GM21529 (cell line): Measurements from ENCODE around the gene PHF21B.

Experiments used
- ATAC-seq: cut with Tn5 transposase; IDR thresholded peaks from one replicate; pipeline ENCODE4 v1.9.1; 2021; ENCODE audit not compliant: unreplicated experiment

Gene PHF21B

GRCh38 chr22:44895296-44896055 is 114.3 kb downstream of the PHF21B start:
- ATAC-seq: no peak

- ATAC-seq: no peak
Measured at GRCh38 chr22:44894782-44895181, 115.0 kb downstream of the PHF21B start.

- ATAC-seq: no peak
Measured at GRCh38 chr22:44894321-44894720, 115.5 kb downstream of the PHF21B start.

GRCh38 chr22:44893731-44894080 is 116.1 kb downstream of the PHF21B start:
- ATAC-seq: no peak

GRCh38 chr22:44892803-44893730 is 116.7 kb downstream of the PHF21B start:
- no peak for ATAC-seq

GRCh38 chr22:44892243-44892642 is 117.6 kb downstream of the PHF21B start:
- no peak for ATAC-seq

- ATAC-seq: no peak
Measured at GRCh38 chr22:44891791-44892190, 118.0 kb downstream of the PHF21B start.

GRCh38 chr22:44891293-44891747 is 118.5 kb downstream of the PHF21B start:
- ATAC-seq: no peak

- ATAC-seq: no peak
Measured at GRCh38 chr22:44890416-44891292, 119.2 kb downstream of the PHF21B start.

- no peak for ATAC-seq
Measured at GRCh38 chr22:44889255-44889878, 120.4 kb downstream of the PHF21B start.

- ATAC-seq: no peak
Measured at GRCh38 chr22:44888491-44889254, 121.1 kb downstream of the PHF21B start.

GRCh38 chr22:44887941-44888366 is 121.9 kb downstream of the PHF21B start:
- ATAC-seq: no peak

GRCh38 chr22:44885806-44886360 is 123.9 kb downstream of the PHF21B start:
- no peak for ATAC-seq

- no peak for ATAC-seq
Measured at GRCh38 chr22:44884968-44885805, 124.6 kb downstream of the PHF21B start.

GRCh38 chr22:44884562-44884961 is 125.2 kb downstream of the PHF21B start:
- ATAC-seq: no peak

GRCh38 chr22:44883011-44883421 is 126.8 kb downstream of the PHF21B start:
- ATAC-seq: no peak

GRCh38 chr22:44882226-44882905 is 127.4 kb downstream of the PHF21B start:
- no peak for ATAC-seq

- ATAC-seq: no peak
Measured at GRCh38 chr22:44881624-44882023, 128.2 kb downstream of the PHF21B start.
